Liver (tissue), 9 donors: ENCODE results near the gene DGKD. TPM values are rescaled to one million over a fixed set of nuclear protein-coding genes. Genes with fewer than 3 reads are reported as not detected.

Source experiments
- DNase-seq: peaks from one replicate; pipeline ENCODE4 v3.0.0-alpha.2; 2017; ENCODE audit warnings: low spot score
- H3K27ac ChIP-seq, 2 donors: one replicate each; pipeline ENCODE4 v1.7.0; 2013; ENCODE audit warnings: inconsistent platforms in 2 of 2, low read length in 2 of 2, control low read depth in 1 of 2, low read depth in 1 of 2, mild to moderate bottlenecking in 1 of 2
- H3K27me3 ChIP-seq, 4 donors: one replicate each; pipeline versions ENCODE4 v1.6.1 to v1.7.0; 2013; ENCODE audit warnings: low read length in 3 of 4, inconsistent platforms in 1 of 4, mild to moderate bottlenecking in 1 of 4, moderate library complexity in 1 of 4; ENCODE audit not compliant: control insufficient read depth in 4 of 4, insufficient read depth in 4 of 4
- H3K36me3 ChIP-seq, 4 donors: one replicate each; pipeline versions ENCODE4 v1.6.1 to v1.7.0; 2013; ENCODE audit warnings: low read length in 3 of 4, mild to moderate bottlenecking in 3 of 4, low read depth in 1 of 4, moderate library complexity in 1 of 4; ENCODE audit not compliant: control insufficient read depth in 4 of 4, insufficient read depth in 3 of 4
- H3K4me1 ChIP-seq, 4 donors: one replicate each; pipeline versions ENCODE4 v1.6.1 to v1.7.0; 2013; ENCODE audit warnings: low read length in 3 of 4, mild to moderate bottlenecking in 3 of 4, moderate library complexity in 1 of 4; ENCODE audit not compliant: control insufficient read depth in 4 of 4, insufficient read depth in 4 of 4
- H3K4me3 ChIP-seq, 3 donors: one replicate each; pipeline versions ENCODE4 v1.6.1 to v1.7.0; 2013; ENCODE audit warnings: low read length in 3 of 3, control low read depth in 1 of 3, low read depth in 1 of 3, mild to moderate bottlenecking in 1 of 3
- H3K9ac ChIP-seq, 2 donors: one replicate each; pipeline ENCODE4 v1.7.0; 2013; ENCODE audit warnings: low read length in 2 of 2, mild to moderate bottlenecking in 2 of 2, moderate library complexity in 2 of 2, control low read depth in 1 of 2, low read depth in 1 of 2
- H3K9me3 ChIP-seq, 4 donors: one replicate each; pipeline versions ENCODE4 v1.6.1 to v1.7.0; 2013; ENCODE audit warnings: low read length in 3 of 4; ENCODE audit not compliant: control insufficient read depth in 4 of 4
- ATF3 ChIP-seq: IDR thresholded peaks from 2 replicates; pipeline ENCODE4 v1.6.1; 2016; ENCODE audit warnings: antibody characterized with exemption
- CTCF ChIP-seq: fragments of 150-350 bp; IDR thresholded peaks from 2 replicates; pipeline ENCODE4 v1.5.1; 2017; ENCODE audit warnings: improper control_type of control experiment, low read depth, low read length; ENCODE audit not compliant: missing input control
- EGR1 ChIP-seq, 2 donors: IDR thresholded peaks; 2 replicates each; pipeline ENCODE4 v1.6.1; 2016 to 2018; ENCODE audit warnings: antibody characterized with exemption in 2 of 2, low read depth in 2 of 2
- GABPA ChIP-seq, 2 donors: IDR thresholded peaks in 1 of 2; conservative IDR thresholded peaks in 1 of 2; 2 replicates each; pipeline ENCODE4 v1.6.1; 2016; ENCODE audit warnings: antibody characterized with exemption in 2 of 2, mild to moderate bottlenecking in 1 of 2, moderate library complexity in 1 of 2
- HNF4G ChIP-seq: IDR thresholded peaks from 2 replicates; pipeline ENCODE4 v1.6.1; 2016; ENCODE audit warnings: antibody characterized with exemption
- JUND ChIP-seq, 2 donors: IDR thresholded peaks; 2 replicates each; pipeline ENCODE4 v1.6.1; 2016; ENCODE audit warnings: antibody characterized with exemption in 2 of 2
- RAD21 ChIP-seq, 2 donors: IDR thresholded peaks; 2 replicates each; pipeline ENCODE4 v1.6.1; 2016; ENCODE audit warnings: antibody characterized with exemption in 2 of 2, mild to moderate bottlenecking in 2 of 2
- RXRA ChIP-seq, 2 donors: IDR thresholded peaks; 2 replicates each; pipeline ENCODE4 v1.6.1; 2017 to 2018; ENCODE audit warnings: antibody characterized with exemption in 2 of 2, mild to moderate bottlenecking in 1 of 2
- SP1 ChIP-seq: IDR thresholded peaks from 2 replicates; pipeline ENCODE4 v1.6.1; 2018; ENCODE audit warnings: antibody characterized with exemption, mild to moderate bottlenecking
- TAF1 ChIP-seq: conservative IDR thresholded peaks from 2 replicates; pipeline ENCODE4 v1.6.1; 2016; ENCODE audit warnings: antibody characterized with exemption, mild to moderate bottlenecking
- YY1 ChIP-seq: IDR thresholded peaks from 2 replicates; pipeline ENCODE4 v1.6.1; 2016; ENCODE audit warnings: antibody characterized with exemption, mild to moderate bottlenecking
- ZBTB33 ChIP-seq: IDR thresholded peaks from 2 replicates; pipeline ENCODE4 v1.6.1; 2016; ENCODE audit warnings: antibody characterized with exemption
- WGBS: extraction: QIAGEN DNeasy Blood & Tissue Kit; methylation state at CpG from one replicate; pipeline ENCODE4 v1.1.7; 2013; 5-methylcytosine and 5-hydroxymethylcytosine counted together
- polyA plus RNA-seq, 2 donors: library from polyadenylated mRNA; stranded (reverse) in 1 of 2; unstranded in 1 of 2; fragments of 200-250 nt in 1 of 2; fragments of >200 nt in 1 of 2; fragmentation: Nextera tagmentation in 1 of 2; extraction: Ambion mirVana in 1 of 2; gene quantifications; one replicate each; pipeline versions ENCODE4 v1.2.1 to v1.2.3, GENCODE V29; 2013 to 2015
- total RNA-seq, 2 donors: library from RNA; depleted of rRNA; stranded (reverse); fragments of >200 nt; gene quantifications; one replicate each; pipeline ENCODE4 v1.2.3, GENCODE V29; 2014
- TF ChIP-seq, protein P1 (sequence below): IDR thresholded peaks from 2 replicates; pipeline ENCODE4 v1.6.1; 2016; ENCODE audit warnings: antibody characterized with exemption
- donor health status: healthy.
- donor health status: healthy.
- donor health status: healthy.
- donor health status: healthy.
- donor health status: healthy.

Gene DGKD
- total and polyA plus RNA-seq, 4 donors = 4.8 to 16.4 (median 8.2) TPM

DNA sequence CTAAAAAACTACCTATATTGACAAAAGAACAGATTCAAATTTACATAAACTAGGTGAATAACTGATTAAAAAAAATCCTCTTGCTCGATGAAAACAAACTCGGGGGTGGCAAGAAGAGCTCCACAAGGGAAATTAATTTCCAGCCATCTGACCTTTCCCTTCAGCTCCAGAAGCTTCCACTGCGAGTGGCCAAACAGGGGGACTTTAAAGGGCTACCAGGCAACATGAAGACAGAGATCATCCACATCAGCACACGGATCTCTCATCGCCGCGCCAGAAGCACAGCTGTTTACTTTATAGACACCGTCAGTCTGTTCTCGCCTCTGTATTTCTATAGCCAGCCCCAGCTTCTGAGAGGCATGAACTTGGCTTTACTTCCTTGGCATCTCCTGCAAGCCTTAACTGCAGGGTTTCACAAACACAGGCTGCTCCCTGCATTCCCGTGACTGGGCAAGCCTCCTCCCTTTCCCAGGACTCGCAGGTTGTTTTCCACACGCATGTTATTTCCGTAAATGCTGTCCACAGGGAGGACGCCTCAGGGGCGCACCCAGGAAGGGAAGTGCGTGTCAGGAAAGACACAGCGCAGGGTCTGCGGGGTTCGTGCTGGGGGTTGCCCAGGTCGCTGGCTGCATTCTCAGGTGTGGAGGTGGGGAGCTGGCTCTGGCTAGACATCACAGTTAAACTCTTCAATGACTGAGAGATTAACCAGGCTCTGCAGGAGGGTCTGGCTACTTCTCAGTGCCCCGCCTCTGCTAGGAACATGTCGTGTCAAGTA lies 127.3 kb downstream of the DGKD start:
- no peaks in the 10 kb centered on the region for H3K9me3 ChIP-seq
- 92% methylated on average over 22 of the region's 22 CpGs for WGBS
- peaks cover 0 to under 1% (median 0%) of the 10 kb centered on the region in 4 donors for H3K4me1 ChIP-seq
- no peaks in the 10 kb centered on the region for H3K27me3 ChIP-seq
- H3K36me3 ChIP-seq = peaks cover 6 to 75% (median 32%) of the 10 kb centered on the region in 4 donors
- H3K4me3 ChIP-seq = no peak overlapping the region
- no peak overlapping the region for H3K27ac ChIP-seq
- no peak for DNase-seq
- no peak overlapping the region for H3K9ac ChIP-seq
- TF ChIP-seq EGR1 (IDR thresholded peaks at IDR 0.05; ENCODE audit: low read depth in 2 of 2) (no peak), GABPA (IDR thresholded peaks at IDR 0.05 in 1 of 2, conservative IDR thresholded peaks at IDR 0.05 in 1 of 2) (no peak), RXRA (IDR thresholded peaks at IDR 0.05) (no peak), TAF1 (no peak), SP1 (no peak), RAD21 (IDR thresholded peaks at IDR 0.05) (no peak), ZBTB33 (no peak), ATF3 (no peak)
- TF ChIP-seq, protein P1, sequence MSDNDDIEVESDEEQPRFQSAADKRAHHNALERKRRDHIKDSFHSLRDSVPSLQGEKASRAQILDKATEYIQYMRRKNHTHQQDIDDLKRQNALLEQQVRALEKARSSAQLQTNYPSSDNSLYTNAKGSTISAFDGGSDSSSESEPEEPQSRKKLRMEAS = no peak

DNA sequence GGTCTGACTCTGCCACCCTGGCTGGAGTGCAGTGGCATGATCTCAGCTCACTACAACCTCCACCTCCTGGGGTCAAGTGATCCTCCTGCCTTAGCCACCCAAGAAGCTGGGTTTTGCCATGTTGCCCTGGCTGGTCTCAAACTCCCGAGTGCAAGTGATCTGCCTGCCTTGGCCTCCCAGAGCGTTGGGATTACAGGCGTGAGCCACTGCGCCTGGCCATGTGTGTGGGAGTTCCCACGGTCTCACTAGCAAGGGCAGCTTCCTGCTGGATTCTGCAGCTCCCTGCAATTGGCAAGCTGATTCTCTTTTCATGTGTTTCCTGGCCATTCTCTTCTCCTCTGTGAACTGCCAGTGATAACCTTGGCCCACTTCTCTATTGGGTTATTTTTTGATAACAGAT lies 128.3 kb downstream of the DGKD start:
- 91% methylated on average over 5 of the region's 5 CpGs for WGBS
- no peak overlapping the region for H3K27ac ChIP-seq
- no peak for DNase-seq

More for the DNA sequence above, 128.3 kb downstream of the DGKD start:
- H3K4me3 ChIP-seq = no peak overlapping the region
- TF ChIP-seq YY1 (no peak), JUND (IDR thresholded peaks at IDR 0.05) (no peak), CTCF (no peak), SP1 (no peak), EGR1 (IDR thresholded peaks at IDR 0.05; ENCODE audit: low read depth in 2 of 2) (no peak), HNF4G (no peak)
- H3K27me3 ChIP-seq = no peaks in the 10 kb centered on the region
- peaks cover 0 to 3% (median 0%) of the 10 kb centered on the region in 4 donors for H3K4me1 ChIP-seq
- no peak overlapping the region for H3K9ac ChIP-seq
- peaks cover 6 to 65% (median 29%) of the 10 kb centered on the region in 4 donors for H3K36me3 ChIP-seq
- H3K9me3 ChIP-seq = no peaks in the 10 kb centered on the region
